Erythroblast (primary cell): ENCODE measurements around the gene GFOD1.

Experiments
- DNase-seq, 2 experiments: peaks; one replicate each; lab custom pipeline; 2025; lab: John Stamatoyannopoulos, UW
- GATA1 ChIP-seq: IDR thresholded peaks from 2 replicates; pipeline ENCODE4 v1.6.1; 2011; ENCODE audit warnings: low read depth, mild to moderate bottlenecking, control low read depth, low read length, moderate library complexity
- POLR2A ChIP-seq: IDR thresholded peaks from 2 replicates; pipeline ENCODE4 v1.6.1; 2011; ENCODE audit warnings: mild to moderate bottlenecking, low read length

The GFOD1 gene

GRCh38 chr6:13485303-13485702 is 2.1 kb downstream of the GFOD1 start:
- no peak for TF ChIP-seq GATA1
- TF ChIP-seq POLR2A, result no peak
- peak; percentile 27 to 55 for DNase-seq

GRCh38 chr6:13484827-13485226 is 2.6 kb downstream of the GFOD1 start:
- TF ChIP-seq POLR2A, result no peak
- TF ChIP-seq GATA1, result no peak
- no peak for DNase-seq

- DNase-seq, result peak; percentile 59 to 63
- peak; percentile 30 for TF ChIP-seq POLR2A
- TF ChIP-seq GATA1, result no peak
Measured at GRCh38 chr6:13484138-13484708, 3.2 kb downstream of the GFOD1 start.

GRCh38 chr6:13480631-13481501 is 6.5 kb downstream of the GFOD1 start:
- no peak for TF ChIP-seq POLR2A
- no peak for TF ChIP-seq GATA1
- DNase-seq, result peak; percentile 70 to 77

GRCh38 chr6:13479971-13480434 is 7.4 kb downstream of the GFOD1 start:
- no peak for DNase-seq
- TF ChIP-seq POLR2A, result no peak
- TF ChIP-seq GATA1, result no peak

GRCh38 chr6:13479206-13479800 is 8.1 kb downstream of the GFOD1 start:
- no peak for DNase-seq
- TF ChIP-seq GATA1 (no peak), POLR2A (no peak)

- TF ChIP-seq POLR2A (no peak), GATA1 (no peak)
- no peak for DNase-seq
Measured at GRCh38 chr6:13478525-13478966, 8.9 kb downstream of the GFOD1 start.

- DNase-seq, result no peak
- TF ChIP-seq POLR2A (no peak), GATA1 (no peak)
Measured at GRCh38 chr6:13474787-13475186, 12.6 kb downstream of the GFOD1 start.

GRCh38 chr6:13474360-13474759 is 13.0 kb downstream of the GFOD1 start:
- DNase-seq, result no peak
- TF ChIP-seq POLR2A (no peak), GATA1 (no peak)

GRCh38 chr6:13473768-13474165 is 13.6 kb downstream of the GFOD1 start:
- TF ChIP-seq POLR2A (no peak), GATA1 (no peak)
- DNase-seq, result peak in 1 of 2 experiments; percentile 20

GRCh38 chr6:13472976-13473767 is 14.2 kb downstream of the GFOD1 start:
- peak; percentile 25 to 27 for DNase-seq
- TF ChIP-seq GATA1 (no peak), POLR2A (no peak)

- no peak for DNase-seq
- no peak for TF ChIP-seq POLR2A
- no peak for TF ChIP-seq GATA1
Measured at GRCh38 chr6:13472099-13472498, 15.3 kb downstream of the GFOD1 start.

GRCh38 chr6:13471184-13471583 is 16.2 kb downstream of the GFOD1 start:
- TF ChIP-seq POLR2A (no peak), GATA1 (no peak)
- DNase-seq, result no peak
